CD14-positive monocyte (primary cell): ENCODE results near the gene TENM3. TPM values are rescaled to one million over a fixed set of nuclear protein-coding genes. Genes with fewer than 3 reads are reported as not detected.

Experiments
- DNase-seq, 3 donors: peaks; one replicate each; pipeline ENCODE4 v3.0.0-alpha.2; 2011 to 2022
- H2AFZ ChIP-seq: 2 replicates; pipeline ENCODE4 v1.6.0; 2012; ENCODE audit warnings: mild to moderate bottlenecking, low read depth, low read length, inconsistent platforms; ENCODE audit not compliant: insufficient read depth, poor library complexity, severe bottlenecking
- H3K27ac ChIP-seq, 2 donors: 1 replicate in 1 of 2; 2 replicates in 1 of 2; pipeline ENCODE4 v1.5.1; 2012 to 2013; ENCODE audit warnings: low read length in 2 of 2, control low read depth in 1 of 2, inconsistent platforms in 1 of 2, low read depth in 1 of 2, mild to moderate bottlenecking in 1 of 2
- H3K27me3 ChIP-seq, 2 donors: one replicate each; pipeline versions ENCODE4 v1.6.0 to v1.6.1; 2011 to 2013; ENCODE audit warnings: low read length in 2 of 2; ENCODE audit not compliant: control insufficient read depth in 2 of 2, insufficient read depth in 2 of 2
- H3K36me3 ChIP-seq, 2 donors: replicated peaks in 1 of 2; 1 replicate in 1 of 2; 2 replicates in 1 of 2; pipeline versions ENCODE4 v1.5.1 to v1.6.1; 2012 to 2013; ENCODE audit warnings: low read length in 2 of 2, control low read depth in 1 of 2, inconsistent platforms in 1 of 2, mild to moderate bottlenecking in 1 of 2; ENCODE audit not compliant: insufficient read depth in 2 of 2, control insufficient read depth in 1 of 2
- H3K4me1 ChIP-seq, 2 donors: 1 replicate in 1 of 2; 2 replicates in 1 of 2; pipeline versions ENCODE4 v1.5.1 to v1.6.1; 2012 to 2013; ENCODE audit warnings: low read length in 2 of 2, control low read depth in 1 of 2, inconsistent platforms in 1 of 2, mild to moderate bottlenecking in 1 of 2, moderate library complexity in 1 of 2; ENCODE audit not compliant: insufficient read depth in 2 of 2, control insufficient read depth in 1 of 2
- H3K4me2 ChIP-seq: replicated peaks from 2 replicates; pipeline ENCODE3; 2012; ENCODE audit warnings: low read length, moderate library complexity, mild to moderate bottlenecking; ENCODE audit not compliant: poor library complexity, severe bottlenecking; ENCODE audit errors: extremely low read depth
- H3K4me3 ChIP-seq, 3 experiments: fragments of 200-600 bp in 1 of 3; sonication (generic) in 1 of 3; replicated peaks in 1 of 3; 1 replicate in 2 of 3; 2 replicates in 1 of 3; pipeline ENCODE4 v1.5.1; 2011 to 2013; ENCODE audit warnings: low read length in 3 of 3, mild to moderate bottlenecking in 3 of 3, control low read depth in 2 of 3, low read depth in 2 of 3, inconsistent platforms in 1 of 3, moderate library complexity in 1 of 3
- H3K79me2 ChIP-seq: 2 replicates; pipeline ENCODE4 v1.6.0; 2012; ENCODE audit warnings: mild to moderate bottlenecking, control low read depth, inconsistent platforms, low read length, moderate library complexity; ENCODE audit not compliant: insufficient read depth
- H3K9ac ChIP-seq: 2 replicates; pipeline ENCODE4 v1.6.0; 2017; ENCODE audit warnings: low read length, mild to moderate bottlenecking; ENCODE audit not compliant: insufficient read depth, poor library complexity, severe bottlenecking
- H3K9me3 ChIP-seq, 2 donors: replicated peaks in 1 of 2; 1 replicate in 1 of 2; 2 replicates in 1 of 2; pipeline versions ENCODE4 v1.5.1 to v1.6.1; 2012 to 2013; ENCODE audit warnings: low read length in 2 of 2, control low read depth in 1 of 2; ENCODE audit not compliant: control insufficient read depth in 1 of 2, insufficient read depth in 1 of 2
- H4K20me1 ChIP-seq: 2 replicates; pipeline ENCODE4 v1.6.0; 2012; ENCODE audit warnings: mild to moderate bottlenecking, low read length, control low read depth, moderate library complexity; ENCODE audit not compliant: insufficient read depth
- H3K27ac Mint-ChIP-seq, 7 donors: one replicate each; pipeline ENCODE4 v1.8.0; 2020; ENCODE audit warnings: mild to moderate bottlenecking in 7 of 7, mixed read lengths in 7 of 7, moderate library complexity in 6 of 7, inconsistent platforms in 2 of 7
- H3K27me3 Mint-ChIP-seq, 3 donors: one replicate each; pipeline ENCODE4 v1.8.0; 2021 to 2022; ENCODE audit warnings: low read depth in 3 of 3, mild to moderate bottlenecking in 3 of 3, mixed read lengths in 3 of 3, moderate library complexity in 3 of 3, inconsistent platforms in 1 of 3
- H3K36me3 Mint-ChIP-seq, 2 donors: one replicate each; pipeline ENCODE4 v1.8.0; 2020; ENCODE audit warnings: mixed read lengths in 2 of 2, inconsistent platforms in 1 of 2, mild to moderate bottlenecking in 1 of 2
- H3K4me1 Mint-ChIP-seq: one replicate; pipeline ENCODE4 v1.8.0; 2020; ENCODE audit warnings: mild to moderate bottlenecking, mixed read lengths
- H3K4me3 Mint-ChIP-seq, 2 donors: one replicate each; pipeline ENCODE4 v1.8.0; 2020; ENCODE audit warnings: mild to moderate bottlenecking in 2 of 2, mixed read lengths in 2 of 2, moderate library complexity in 1 of 2
- H3K9me3 Mint-ChIP-seq, 7 donors: one replicate each; pipeline ENCODE4 v1.8.0; 2020 to 2022; ENCODE audit warnings: mixed read lengths in 7 of 7, mild to moderate bottlenecking in 6 of 7, moderate library complexity in 6 of 7, inconsistent platforms in 2 of 7
- CTCF ChIP-seq: fragments of 200-600 bp; IDR thresholded peaks from one replicate; pipeline ENCODE4 v1.8.0; 2022; ENCODE audit warnings: antibody characterized with exemption, mild to moderate bottlenecking
- WGBS: methylation state at CpG from one replicate; pipeline ENCODE4 v1.1.5; 2013; ENCODE audit warnings: missing lambda C conversion rate; ENCODE audit not compliant: insufficient coverage; 5-methylcytosine and 5-hydroxymethylcytosine counted together
- intact Hi-C, 2 donors: fragments of 100-400 bp; cut with micrococcal nuclease; formaldehyde crosslinking; loops; one replicate each; pipeline versions ENCODE4 v1.15.0 to v1.15.1; 2023
- polyA plus RNA-seq, 3 donors: library from polyadenylated mRNA; depleted of rRNA in 1 of 3; unstranded in 2 of 3; stranded (reverse) in 1 of 3; fragments of 300-500 nt in 2 of 3; fragments of >200 nt in 1 of 3; fragmentation: Illumina TruSeq in 2 of 3; gene quantifications; 1 replicate in 2 of 3; 2 replicates in 1 of 3; pipeline ENCODE4 v1.2.3, GENCODE V29; 2012 to 2021

TENM3 gene
- polyA plus RNA-seq, 3 donors: not detected

GRCh38 chr4:182370491-182370890 is 127.3 kb downstream of the TENM3 start:
- H3K9me3 Mint-ChIP-seq: peaks cover 0 to 4% (median 0%) of the 10 kb centered on the region in 7 donors
- WGBS: 80% methylated on average over 1 of the region's 4 CpGs

GRCh38 chr4:182380771-182381181 is 137.6 kb downstream of the TENM3 start:
- Histone ChIP-seq H3K9ac (no peak overlapping the region), H3K4me3 (no peak overlapping the region), H3K27ac (no peak overlapping the region), H3K4me1 (no peaks in the 10 kb centered on the region), H3K4me2 (no peak overlapping the region), H3K9me3 (no peaks in the 10 kb centered on the region), H3K79me2 (no peaks in the 10 kb centered on the region), H2AFZ (no peak overlapping the region), H3K27me3 (no peaks in the 10 kb centered on the region), H4K20me1 (no peaks in the 10 kb centered on the region), H3K36me3 (no peaks in the 10 kb centered on the region)
- 91% methylated on average over 6 of the region's 8 CpGs for WGBS
- Mint-ChIP-seq H3K4me1 (no peaks in the 10 kb centered on the region), H3K27ac (no peak overlapping the region), H3K36me3 (no peaks in the 10 kb centered on the region), H3K27me3 (peaks cover 0 to 1% (median 0%) of the 10 kb centered on the region in 3 donors), H3K4me3 (no peak overlapping the region), H3K9me3 (peaks cover 0 to 12% (median 4%) of the 10 kb centered on the region in 7 donors)
- intact Hi-C loops: no loop called here
- no peak for TF ChIP-seq CTCF
- no peak for DNase-seq

More at GRCh38 chr4:182370491-182370890, 127.3 kb downstream of the TENM3 start:
- H3K36me3 Mint-ChIP-seq: no peaks in the 10 kb centered on the region
- no peaks in the 10 kb centered on the region for H3K9me3 ChIP-seq
- H3K4me1 ChIP-seq: no peaks in the 10 kb centered on the region
- no peaks in the 10 kb centered on the region for H4K20me1 ChIP-seq
- no peak for TF ChIP-seq CTCF
- H2AFZ ChIP-seq: no peak overlapping the region
- H3K4me3 Mint-ChIP-seq: no peak overlapping the region
- no peaks in the 10 kb centered on the region for H3K27me3 ChIP-seq
- no peak overlapping the region for H3K4me2 ChIP-seq
- no peaks in the 10 kb centered on the region for H3K4me1 Mint-ChIP-seq
- no peak overlapping the region for H3K4me3 ChIP-seq
- H3K27ac Mint-ChIP-seq: no peak overlapping the region
- H3K27ac ChIP-seq: no peak overlapping the region
- no peaks in the 10 kb centered on the region for H3K79me2 ChIP-seq
- no peaks in the 10 kb centered on the region for H3K36me3 ChIP-seq
- H3K9ac ChIP-seq: no peak overlapping the region
- peaks cover 0 to 3% (median 0%) of the 10 kb centered on the region in 3 donors for H3K27me3 Mint-ChIP-seq
- intact Hi-C loops: no loop called here
- no peak for DNase-seq
